GM21367 (cell line): ENCODE results near the gene GPR21.

Source experiments
- ATAC-seq: cut with Tn5 transposase; IDR thresholded peaks from one replicate; pipeline ENCODE4 v1.9.1; 2021; ENCODE audit not compliant: unreplicated experiment

Gene GPR21

DNA sequence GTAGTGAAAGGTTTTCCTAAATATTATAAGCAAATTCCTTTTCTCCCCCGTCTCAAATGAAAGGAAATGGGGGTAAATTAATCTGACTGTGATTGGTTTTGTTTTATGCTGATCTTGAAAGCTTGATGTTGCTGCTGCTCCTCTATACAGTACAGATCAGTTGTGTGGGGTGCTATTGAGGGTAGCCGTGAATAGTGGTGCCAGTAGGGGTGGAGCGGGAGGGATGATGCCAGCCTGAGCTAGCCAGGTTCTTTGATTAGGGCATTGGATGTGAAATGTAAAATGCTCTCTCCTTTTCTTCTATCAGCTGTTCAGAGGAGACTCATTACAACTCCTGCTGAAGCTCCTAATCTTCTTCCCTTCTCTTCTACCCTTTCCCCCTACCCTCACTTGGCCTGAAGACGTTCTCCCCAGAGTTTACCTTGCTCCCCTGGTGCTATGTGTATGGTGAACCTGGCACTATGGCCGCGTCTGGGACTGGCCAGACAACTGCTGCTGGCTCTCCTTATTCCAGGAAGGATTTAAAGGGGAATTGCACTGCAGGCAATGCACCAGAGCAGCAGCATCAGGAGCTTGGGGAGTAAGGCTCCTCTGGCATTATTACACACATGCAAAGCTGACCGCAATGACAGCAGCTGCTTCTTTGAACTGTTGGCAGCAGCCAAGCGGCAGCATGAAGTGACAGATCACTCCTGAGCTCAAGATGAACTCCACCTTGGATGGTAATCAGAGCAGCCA, 566 bp downstream of the GPR21 start:
- ATAC-seq: no peak

DNA sequence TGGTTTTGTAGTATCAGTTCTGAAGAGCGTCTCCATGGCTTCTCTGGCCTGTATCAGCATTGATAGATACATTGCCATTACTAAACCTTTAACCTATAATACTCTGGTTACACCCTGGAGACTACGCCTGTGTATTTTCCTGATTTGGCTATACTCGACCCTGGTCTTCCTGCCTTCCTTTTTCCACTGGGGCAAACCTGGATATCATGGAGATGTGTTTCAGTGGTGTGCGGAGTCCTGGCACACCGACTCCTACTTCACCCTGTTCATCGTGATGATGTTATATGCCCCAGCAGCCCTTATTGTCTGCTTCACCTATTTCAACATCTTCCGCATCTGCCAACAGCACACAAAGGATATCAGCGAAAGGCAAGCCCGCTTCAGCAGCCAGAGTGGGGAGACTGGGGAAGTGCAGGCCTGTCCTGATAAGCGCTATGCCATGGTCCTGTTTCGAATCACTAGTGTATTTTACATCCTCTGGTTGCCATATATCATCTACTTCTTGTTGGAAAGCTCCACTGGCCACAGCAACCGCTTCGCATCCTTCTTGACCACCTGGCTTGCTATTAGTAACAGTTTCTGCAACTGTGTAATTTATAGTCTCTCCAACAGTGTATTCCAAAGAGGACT, 1.5 kb downstream of the GPR21 start:
- no peak for ATAC-seq

DNA sequence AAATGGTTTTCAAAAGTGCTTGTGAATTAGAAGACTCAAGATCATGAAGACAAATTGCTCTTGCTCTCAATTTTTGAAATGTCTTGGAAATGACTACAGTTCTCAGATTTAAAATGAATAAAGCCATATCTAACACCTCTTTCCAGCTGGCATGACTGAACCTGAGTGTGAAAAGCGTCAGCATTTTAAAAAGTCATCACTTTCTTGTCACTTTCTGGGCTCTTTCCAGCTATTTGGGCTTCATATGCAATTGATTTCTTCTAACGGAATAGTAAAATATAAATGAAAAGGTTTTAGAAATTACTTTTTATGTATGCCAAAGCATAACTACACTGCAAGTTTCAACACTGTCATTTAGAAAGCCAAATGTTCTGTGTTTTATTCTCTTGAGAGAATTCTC, 2.3 kb downstream of the GPR21 start:
- ATAC-seq: no peak

DNA sequence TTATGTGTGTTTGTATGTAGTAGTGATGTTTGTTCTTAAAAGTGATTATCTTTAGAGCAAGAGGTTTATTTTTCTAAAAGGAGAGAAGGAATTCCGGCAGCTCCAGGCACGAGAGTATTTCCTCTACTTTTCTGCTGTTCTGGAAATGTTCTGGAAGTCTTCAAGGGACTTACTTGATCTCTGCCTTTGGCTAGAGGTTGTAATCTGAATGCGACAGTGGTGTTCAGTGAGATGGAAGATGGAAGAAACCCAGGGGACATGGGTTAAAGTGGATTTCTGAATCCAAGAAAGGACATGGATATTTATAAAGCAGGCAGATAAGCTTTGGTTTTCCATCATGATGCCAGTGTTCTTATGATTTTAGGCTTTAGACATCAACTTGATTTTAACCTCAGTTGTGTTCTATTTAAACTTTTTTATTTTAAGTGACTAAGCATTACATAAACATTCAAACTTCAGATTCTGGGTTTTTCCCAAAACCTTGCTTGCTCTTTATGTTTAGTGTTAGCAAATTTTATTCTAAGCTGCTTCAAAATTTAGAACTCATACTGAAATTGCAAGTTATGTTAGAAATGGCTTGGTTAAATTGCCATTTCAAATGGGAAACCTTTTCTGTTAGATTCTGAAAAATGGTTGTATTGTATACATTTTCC, 3.6 kb downstream of the GPR21 start:
- ATAC-seq: no peak

DNA sequence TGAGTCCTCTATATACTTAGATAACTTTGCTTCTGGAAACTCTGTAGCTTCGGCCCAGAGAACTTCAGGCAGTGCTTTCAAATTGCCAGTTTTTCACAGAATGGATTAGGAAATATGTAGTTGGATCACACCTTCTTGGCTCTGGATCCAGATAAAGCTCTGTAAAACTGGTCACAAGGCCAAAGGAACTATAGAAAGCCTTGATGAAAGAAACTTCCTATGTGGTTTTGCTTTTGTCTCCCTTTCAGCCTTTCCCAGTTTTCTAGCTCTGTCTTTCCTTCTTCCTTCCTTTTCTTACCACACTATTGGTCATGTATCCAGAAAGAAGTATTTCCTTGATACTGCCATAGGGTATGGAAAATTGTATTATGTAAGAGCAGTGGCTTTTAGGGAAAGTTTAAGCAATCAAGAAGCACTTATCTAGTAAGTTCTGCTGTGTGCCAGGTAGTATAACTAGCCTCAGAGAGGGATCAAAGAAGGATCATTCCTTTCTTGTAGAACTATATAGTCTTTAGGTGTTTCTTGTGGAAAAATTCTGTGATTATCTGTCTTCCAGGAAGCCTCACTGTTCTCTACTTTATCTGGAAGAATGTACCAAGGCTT, 6.3 kb downstream of the GPR21 start:
- ATAC-seq: no peak

DNA sequence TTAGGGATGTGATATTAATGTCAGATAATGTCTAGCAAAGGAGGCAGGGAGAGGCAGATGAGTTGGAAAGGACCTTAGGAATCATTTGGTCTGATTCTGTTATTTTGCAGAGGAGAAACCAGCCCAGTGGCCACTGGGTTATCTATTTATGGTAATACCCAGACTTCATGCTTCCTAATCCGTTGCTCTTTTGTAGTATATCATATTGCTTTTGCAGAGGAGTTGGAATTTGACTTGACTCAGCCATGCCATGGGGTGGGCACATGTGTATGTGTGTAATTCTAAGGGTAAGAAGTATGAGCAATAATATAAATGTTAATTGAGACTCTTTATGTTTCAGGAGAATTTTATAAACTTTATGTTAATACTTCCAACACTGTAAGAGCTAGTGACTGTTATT, 7.3 kb downstream of the GPR21 start:
- ATAC-seq: no peak

DNA sequence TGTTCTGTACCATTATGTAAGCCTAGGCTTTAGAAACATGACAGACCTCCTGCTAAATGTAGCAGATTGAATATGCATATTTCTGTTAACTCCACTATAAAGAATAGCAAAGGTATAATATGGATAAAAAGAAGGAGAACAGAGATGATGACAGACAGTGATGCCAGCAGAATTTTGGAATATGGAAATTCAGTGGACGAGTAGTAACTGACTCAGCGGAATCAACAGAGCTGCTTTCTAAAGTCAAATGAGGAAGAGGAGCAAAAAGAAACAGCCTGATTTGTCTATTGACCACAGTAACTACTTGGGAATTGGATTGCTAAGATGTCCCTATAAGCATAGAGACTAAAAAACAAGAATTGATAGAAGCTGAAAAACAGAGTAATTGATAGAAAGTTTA, 8.0 kb downstream of the GPR21 start:
- no peak for ATAC-seq

DNA sequence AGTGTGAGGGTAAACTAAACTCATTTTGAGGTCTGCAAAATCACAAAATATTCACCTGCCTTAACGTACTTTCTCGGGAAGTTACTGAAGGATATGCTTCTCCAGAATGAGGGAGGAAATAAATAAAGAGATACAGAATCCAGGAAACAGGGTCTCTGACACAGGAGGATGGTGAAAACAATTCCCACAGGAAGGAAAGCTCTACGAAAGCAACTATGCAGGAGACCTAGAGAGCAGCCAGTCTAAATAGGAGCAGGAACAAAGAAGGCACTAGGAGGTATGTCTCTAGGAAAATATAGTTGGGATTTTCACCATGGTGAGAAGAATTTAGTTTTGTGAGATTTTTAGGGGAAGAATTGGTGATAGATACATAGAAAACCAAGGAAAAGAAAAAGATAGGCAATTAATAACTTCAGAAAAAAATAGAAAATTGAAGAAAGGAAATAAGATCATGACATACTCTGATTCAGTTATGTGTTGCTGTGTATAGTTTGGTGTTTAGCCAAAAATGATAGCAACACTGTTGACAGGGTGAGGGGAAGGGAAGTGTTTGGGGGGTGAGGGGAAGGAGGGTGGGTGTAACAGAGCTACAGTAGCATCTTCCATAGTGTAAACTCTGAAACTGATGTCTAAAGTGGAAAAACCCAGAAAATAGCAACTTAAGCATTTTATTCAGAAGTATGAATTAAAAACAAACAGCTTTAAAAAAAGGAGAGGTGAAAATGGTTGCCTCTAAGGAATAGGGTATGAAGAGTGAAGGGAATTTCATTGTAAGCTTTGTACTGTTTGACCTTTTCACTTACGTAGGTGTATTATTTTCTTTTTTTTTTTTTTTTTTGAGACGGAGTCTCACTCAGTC, 9.8 kb downstream of the GPR21 start:
- no peak for ATAC-seq

DNA sequence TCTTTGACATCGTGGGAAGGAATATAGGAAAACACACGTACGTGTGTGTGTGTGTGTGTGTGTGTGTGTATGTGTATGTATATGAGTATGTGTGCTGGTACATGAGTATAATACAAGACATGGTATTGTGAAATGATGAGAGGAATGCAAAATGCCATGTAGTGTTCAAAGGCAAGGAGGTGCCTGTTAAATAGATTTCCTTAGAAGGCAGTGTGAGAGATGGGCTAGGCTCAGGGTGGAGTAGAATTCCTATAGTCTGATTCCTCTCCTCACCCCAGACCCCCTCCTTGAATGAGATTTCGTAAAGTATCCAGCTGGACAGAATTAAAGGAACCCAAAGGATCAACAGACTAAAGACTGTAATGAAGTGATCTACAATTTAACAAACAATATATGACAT, 11.1 kb downstream of the GPR21 start:
- no peak for ATAC-seq

DNA sequence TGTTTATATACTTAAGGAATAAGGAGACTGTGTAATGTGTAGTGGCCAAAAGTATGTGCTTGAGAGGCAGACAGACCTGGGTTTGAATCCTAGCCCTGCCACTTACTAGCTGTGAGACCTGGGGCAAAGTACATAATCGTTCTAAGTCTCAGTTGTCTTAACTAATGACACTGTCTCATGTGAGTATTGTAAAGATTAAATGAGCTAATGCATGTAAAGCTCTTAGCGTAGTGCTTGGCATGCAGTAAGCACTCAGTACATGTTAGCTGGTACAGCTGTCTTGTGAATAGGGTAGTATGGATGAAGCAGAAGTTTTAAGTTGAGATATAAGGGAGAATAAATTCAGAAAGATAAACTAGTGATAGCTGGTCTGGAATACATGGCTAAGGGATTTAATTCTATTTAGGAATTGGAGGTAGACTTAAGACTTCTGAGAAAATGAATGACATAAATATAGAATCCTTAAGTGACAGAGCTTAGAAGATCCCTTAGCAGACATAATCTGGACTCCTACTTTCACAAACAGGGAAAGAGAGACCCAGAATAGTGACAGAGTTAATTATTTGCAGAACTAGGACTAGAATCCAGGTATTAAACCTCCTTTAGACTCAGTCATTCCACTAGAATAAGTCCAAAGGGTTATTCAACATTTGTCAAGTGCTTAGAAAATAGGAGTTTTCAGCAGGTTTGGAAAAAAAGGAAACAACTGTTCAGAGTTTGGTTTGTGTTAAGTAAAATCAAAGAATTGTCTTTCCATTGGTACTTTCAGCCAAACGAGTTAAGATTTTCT, 13.1 kb downstream of the GPR21 start:
- ATAC-seq: no peak

DNA sequence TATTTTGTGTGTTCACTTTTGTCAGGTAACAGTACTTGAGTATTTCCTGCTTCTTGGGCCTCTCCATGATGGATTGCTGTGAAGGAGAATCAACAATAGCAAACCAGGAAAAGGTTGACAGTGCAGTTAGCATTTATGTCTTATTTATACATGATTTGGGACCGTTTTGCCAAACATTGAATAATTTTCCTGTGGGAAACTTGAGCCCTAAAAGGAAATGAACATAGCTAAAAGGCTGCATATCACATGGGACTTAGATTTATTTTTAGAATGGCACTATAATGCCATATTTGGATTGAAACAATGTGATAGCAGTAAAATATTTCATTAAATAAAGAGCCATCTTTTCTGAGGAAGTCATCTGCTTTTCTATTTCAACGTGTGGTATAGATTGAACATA, 15.3 kb downstream of the GPR21 start:
- ATAC-seq: no peak

DNA sequence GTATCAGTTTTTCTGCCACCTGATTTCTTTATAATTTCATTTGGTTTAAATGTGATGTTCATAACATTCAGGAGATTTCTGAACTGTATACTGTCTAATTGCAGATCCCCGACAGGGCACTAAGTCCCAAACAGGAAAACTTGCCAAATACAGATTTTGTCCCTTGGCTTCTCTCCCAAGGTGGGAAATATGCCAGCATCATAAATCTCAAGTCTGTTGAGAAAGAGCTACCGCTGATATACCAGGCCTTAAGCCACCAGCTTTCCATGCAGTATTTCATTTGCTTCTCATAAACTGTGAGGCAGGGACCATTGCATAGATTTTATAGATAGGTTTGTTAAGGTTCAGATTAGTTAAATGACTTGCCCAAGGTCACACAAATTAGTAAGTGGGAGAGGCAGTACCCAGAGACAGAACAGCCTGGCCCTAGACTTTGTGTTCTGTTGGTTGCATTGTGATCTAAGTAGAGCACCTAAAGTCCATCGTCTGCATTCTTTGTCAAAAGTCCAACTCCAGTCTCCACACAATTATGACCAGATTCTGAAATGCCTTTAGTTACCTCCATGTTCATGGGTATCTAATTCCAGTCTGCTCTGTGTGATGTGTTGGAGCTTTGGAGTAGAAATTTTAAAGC, 16.2 kb downstream of the GPR21 start:
- ATAC-seq: no peak

DNA sequence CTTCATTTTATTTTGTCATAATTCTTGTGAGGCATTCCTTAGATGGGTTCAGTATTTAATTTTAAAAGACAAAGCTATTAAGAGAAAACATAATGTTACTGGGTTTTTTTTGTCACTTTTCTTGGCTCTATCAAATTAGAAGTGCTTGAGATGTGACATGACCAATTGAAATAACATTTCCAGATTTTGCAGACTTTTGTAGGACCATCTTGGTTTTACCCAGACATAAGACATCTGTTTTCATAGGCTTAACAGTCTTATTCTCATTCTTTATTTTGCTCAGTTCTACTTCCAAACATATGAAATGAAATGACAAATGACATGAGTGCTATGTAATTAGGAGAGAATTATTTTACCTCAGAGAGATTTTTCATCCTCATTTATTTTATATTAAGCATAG, 19.6 kb downstream of the GPR21 start:
- no peak for ATAC-seq

DNA sequence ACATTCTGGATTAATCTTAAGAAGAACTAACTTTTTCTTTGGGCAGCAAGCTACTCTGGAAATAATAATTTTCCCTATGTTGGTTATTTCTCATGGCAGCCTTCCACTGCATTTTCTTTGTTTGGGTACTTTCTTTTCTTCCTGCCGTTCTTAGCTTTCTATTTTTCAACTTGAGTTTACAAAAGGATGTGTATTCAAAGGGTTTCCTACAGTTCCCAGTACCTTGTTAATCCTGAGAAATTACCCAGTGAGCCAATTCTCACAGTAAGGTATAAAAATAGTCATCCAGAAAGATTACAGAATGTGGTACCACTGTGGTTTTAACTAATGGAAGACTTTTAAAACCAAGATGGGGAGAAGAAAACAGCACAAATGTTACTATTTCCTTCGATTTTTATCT, 20.2 kb downstream of the GPR21 start:
- ATAC-seq: no peak

DNA sequence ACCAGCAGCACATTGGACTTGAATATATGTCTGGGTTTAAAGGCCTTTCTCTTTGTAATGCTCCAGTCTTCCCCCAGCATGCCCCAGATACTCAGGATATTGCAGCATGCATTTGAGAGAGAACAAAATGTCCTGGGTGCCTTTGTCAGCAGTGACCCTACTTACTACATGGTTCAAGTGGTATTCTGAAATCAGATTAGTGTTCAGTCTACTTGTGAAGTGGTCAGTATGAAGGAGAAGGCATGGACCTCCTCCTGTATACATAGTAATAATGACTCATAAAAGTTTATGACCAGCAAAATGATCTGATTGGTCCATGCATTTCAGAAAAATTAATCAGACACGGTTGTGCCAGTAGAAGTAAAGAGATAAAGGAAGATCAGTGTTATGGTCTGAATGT, 25.4 kb downstream of the GPR21 start:
- ATAC-seq: no peak

DNA sequence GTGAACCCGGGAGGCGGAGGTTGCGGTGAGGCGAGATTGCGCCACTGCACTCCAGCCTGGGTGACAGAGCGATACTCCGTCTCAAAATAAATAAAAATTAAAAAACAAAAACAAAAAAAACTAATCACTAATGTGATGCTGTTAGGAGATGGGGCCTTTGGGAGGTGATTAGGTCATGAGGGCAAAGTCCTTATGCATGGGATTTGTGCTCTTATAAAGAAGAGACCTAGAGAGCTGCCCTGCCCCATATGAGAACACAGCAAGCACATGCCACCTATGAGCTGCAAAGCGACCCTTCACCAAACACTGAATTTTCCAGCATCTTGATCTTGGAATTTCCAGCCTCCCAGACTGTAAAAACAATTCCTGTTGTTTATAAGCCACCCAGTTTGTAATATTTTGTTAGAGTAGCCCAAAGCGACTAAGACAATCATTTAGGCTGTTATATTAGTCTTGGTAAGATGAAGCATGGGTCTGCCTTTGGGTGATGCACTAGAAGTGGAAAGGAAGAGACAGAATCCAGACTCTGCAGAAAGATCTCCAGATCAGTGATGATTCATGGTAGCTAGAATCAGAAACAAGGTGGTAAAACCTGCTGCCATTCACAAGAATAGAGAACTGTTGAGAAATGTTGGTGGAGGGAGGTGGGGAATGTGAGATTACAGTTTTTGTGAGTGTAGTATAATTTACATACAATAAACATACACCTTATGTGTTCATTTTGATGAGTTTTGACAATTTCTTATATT, 26.2 kb downstream of the GPR21 start:
- ATAC-seq: no peak

DNA sequence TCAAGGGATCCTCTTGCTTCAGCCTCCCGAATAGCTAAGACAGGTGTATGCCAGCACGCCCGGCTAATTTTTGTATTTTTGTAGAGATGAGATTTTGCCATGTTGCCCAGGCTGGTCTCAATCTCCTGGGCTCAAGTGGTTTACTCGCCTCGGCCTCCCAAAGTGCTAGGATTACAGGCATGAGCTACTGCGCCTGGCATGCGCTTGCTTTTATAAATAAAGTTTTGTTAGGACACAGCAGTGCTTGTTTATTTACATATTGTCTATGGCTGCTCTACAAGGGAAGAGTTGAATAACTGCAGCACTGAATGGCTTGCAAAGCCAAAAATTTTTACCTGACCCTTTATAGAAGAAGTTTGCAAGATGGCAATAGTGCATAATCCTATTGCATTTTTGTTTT, 27.7 kb downstream of the GPR21 start:
- ATAC-seq: no peak

DNA sequence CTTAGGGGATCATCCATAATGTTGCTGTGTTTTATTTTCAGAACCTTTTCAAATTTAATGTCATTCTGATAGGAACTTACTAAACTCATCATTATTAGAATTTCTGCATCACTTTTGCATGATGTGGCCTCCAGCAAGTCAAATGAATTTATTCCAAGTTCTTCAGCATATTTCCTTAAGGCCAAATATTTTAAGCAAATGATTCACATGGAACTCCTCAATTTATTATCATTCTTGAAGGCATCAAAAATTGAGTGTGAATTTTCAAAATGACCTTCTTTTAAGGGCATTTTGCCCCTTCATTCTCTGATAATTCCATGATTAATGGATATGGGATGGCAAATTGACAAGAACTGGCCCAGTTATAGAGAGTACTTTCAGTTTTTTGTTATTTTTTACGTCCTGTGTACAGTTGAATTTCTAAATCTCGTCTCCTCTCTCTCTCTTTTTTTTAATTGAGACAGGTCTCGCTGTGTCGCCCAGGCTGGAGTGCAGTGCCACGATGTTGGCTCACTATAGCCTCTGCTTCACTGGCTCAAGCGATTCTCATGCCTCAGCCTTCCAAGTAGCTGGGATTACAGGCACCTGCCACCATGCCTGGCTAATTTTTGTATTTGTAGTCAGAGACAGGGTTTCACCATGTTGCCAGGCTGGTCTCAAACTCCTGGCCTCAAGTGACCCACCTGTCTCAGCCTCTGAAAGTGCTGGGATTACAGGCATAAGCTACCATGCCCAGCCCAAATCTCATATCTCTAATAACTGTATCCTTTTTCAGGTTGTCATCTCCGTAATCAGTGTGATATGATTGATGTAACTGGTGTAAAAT, 29.1 kb downstream of the GPR21 start:
- no peak for ATAC-seq
